ENCODE measurements around the gene CPSF4L. TPM values are rescaled to one million over a fixed set of nuclear protein-coding genes. Genes with fewer than 3 reads are reported as not detected.

CPSF4L gene
- total RNA-seq, 4 donors from 2014 or later, result not detected

GRCh38 chr17:73307130-73307529 is 45.5 kb upstream of the CPSF4L start:
- no peaks in the 10 kb centered on the region for H3K9me3 ChIP-seq
- no peaks in the 10 kb centered on the region for H3K27me3 ChIP-seq
- H3K27ac ChIP-seq, result peak overlapping the region; percentile 95 to 99 (median 99)
- TF ChIP-seq CTCF (IDR thresholded peaks at IDR 0.05) (no peak), EP300 (IDR thresholded peaks at IDR 0.05) (peak in 1 of 2 donors; percentile 37)
- no peak for DNase-seq (ENCODE audit: low spot score in 2 of 2)
- no peak overlapping the region for H3K4me3 ChIP-seq
- peaks cover 3 to 74% (median 59%) of the 10 kb centered on the region in 4 donors for H3K4me1 ChIP-seq
- WGBS, 2 donors, result 33 to 48% methylated on average over 9 of the region's 9 CpGs
- no peaks in the 10 kb centered on the region for H3K36me3 ChIP-seq

- TF ChIP-seq CTCF (IDR thresholded peaks at IDR 0.05), result no peak
- no peak for TF ChIP-seq POLR2A (IDR thresholded peaks at IDR 0.05)
- TF ChIP-seq EP300 (IDR thresholded peaks at IDR 0.05), result no peak
- Histone ChIP-seq H3K27me3 (no peaks in the 10 kb centered on the region), H3K27ac (peak overlapping the region; percentile 95 to 99 (median 99)), H3K4me3 (peak overlapping the region; percentile 22 to 54 (median 36)), H3K9me3 (no peaks in the 10 kb centered on the region), H3K36me3 (no peaks in the 10 kb centered on the region), H3K4me1 (peaks cover 3 to 84% (median 68%) of the 10 kb centered on the region in 4 donors)
- 36 to 42% methylated on average over 11 of the region's 11 CpGs for WGBS, 2 donors
- DNase-seq (ENCODE audit: low spot score in 2 of 2), result no peak
Measured at GRCh38 chr17:73305845-73306836, 44.5 kb upstream of the CPSF4L start.

GRCh38 chr17:73304971-73305812 is 43.5 kb upstream of the CPSF4L start:
- TF ChIP-seq CTCF (IDR thresholded peaks at IDR 0.05) (peak; percentile 16 to 60 (median 31)), POLR2A (IDR thresholded peaks at IDR 0.05) (no peak), EP300 (IDR thresholded peaks at IDR 0.05) (peak in 1 of 2 donors; percentile 82)
- peak overlapping the region; percentile 22 to 54 (median 36) for H3K4me3 ChIP-seq
- WGBS, 2 donors, result 12 to 20% methylated on average over 14 to 15 of the region's 16 CpGs

GRCh38 chr17:73304438-73304837 is 42.8 kb upstream of the CPSF4L start:
- H3K27ac ChIP-seq, result peak overlapping the region; percentile 87 to 99 (median 99)
- peak overlapping the region in 2 of 4 donors; percentile 48 to 54 for H3K4me3 ChIP-seq
- H3K36me3 ChIP-seq, result no peaks in the 10 kb centered on the region
- no peaks in the 10 kb centered on the region for H3K9me3 ChIP-seq
- no peak for DNase-seq (ENCODE audit: low spot score in 2 of 2)
- peaks cover 3 to 94% (median 77%) of the 10 kb centered on the region in 4 donors for H3K4me1 ChIP-seq
- no peak for TF ChIP-seq CTCF (IDR thresholded peaks at IDR 0.05)
- no peak for TF ChIP-seq POLR2A (IDR thresholded peaks at IDR 0.05)
- no peak for TF ChIP-seq EP300 (IDR thresholded peaks at IDR 0.05)
- no peaks in the 10 kb centered on the region for H3K27me3 ChIP-seq
- 36 to 38% methylated on average over 8 of the region's 8 CpGs for WGBS, 2 donors

More at GRCh38 chr17:73304971-73305812, 43.5 kb upstream of the CPSF4L start:
- no peaks in the 10 kb centered on the region for H3K36me3 ChIP-seq
- H3K27ac ChIP-seq, result peak overlapping the region; percentile 87 to 99 (median 99)
- no peaks in the 10 kb centered on the region for H3K9me3 ChIP-seq
- H3K27me3 ChIP-seq, result no peaks in the 10 kb centered on the region
- DNase-seq (ENCODE audit: low spot score in 2 of 2), result no peak
- peaks cover 3 to 94% (median 77%) of the 10 kb centered on the region in 4 donors for H3K4me1 ChIP-seq

Measured in tibial nerve (tissue), 4 donors.